ENCODE measurements around the gene ZIK1. TPM values are rescaled to one million over a fixed set of nuclear protein-coding genes. Genes with fewer than 3 reads are reported as not detected.

ZIK1 gene
- total RNA-seq, 1 experiment from 2014 or later, result not detected

- Histone ChIP-seq H3K27ac (ENCODE audit: low read length) (peak within 1 kb of the TSS; percentile 75), H3K27me3 (ENCODE audit: control insufficient read depth, insufficient read depth, low read length) (no peaks in the 10 kb centered on the region), H3K4me3 (ENCODE audit: low read depth in 2 of 2, low read length in 2 of 2) (peak within 1 kb of the TSS; percentile 70 to 81), H3K4me1 (ENCODE audit: control insufficient read depth, insufficient read depth, low read length) (no peaks in the 10 kb centered on the region), H3K36me3 (ENCODE audit: control insufficient read depth, insufficient read depth, low read length) (no peaks in the 10 kb centered on the region), H3K9me3 (ENCODE audit: control insufficient read depth, insufficient read depth, low read depth, low read length) (peaks cover 54% of the 10 kb centered on the region)
- ATAC-seq, result peak; percentile 100
- in situ Hi-C loops (cut with HindIII; ENCODE audit: low pct_unique_long_range_greater_than_20kb, low sequenced_read_pairs), result loop anchor here (10.0 kb wide), 1 partner anchor 61 kb away; no protein-coding TSS in a partner anchor
- no TSS peak for BruUV-seq (replicated peaks)
- DNase-seq (ENCODE audit: low read depth, low spot score), result peak; percentile 58
- intact Hi-C loops (cut with micrococcal nuclease; ENCODE audit: unreplicated experiment), result no loop called here
- TF ChIP-seq SIN3A (IDR thresholded peaks at IDR 0.05; ENCODE audit: borderline replicate concordance, insufficient read depth, low read depth, low read length) (0 out of 2 replicates have a peak, but pooled peaks have one; percentile 36), REST (IDR thresholded peaks at IDR 0.05; ENCODE audit: insufficient read depth in 1 of 2, low read depth in 2 of 2, low read length in 1 of 2) (no peak), TCF7L2 (IDR thresholded peaks at IDR 0.05; ENCODE audit: low read depth, low read length) (peak; percentile 45; the same call in 1 of the 2 replicates), CTCF (IDR thresholded peaks at IDR 0.05) (no peak), POLR2AphosphoS5 (IDR thresholded peaks at IDR 0.05; ENCODE audit: low read depth, low read length) (peak; percentile 86)
- CTCF ChIA-PET, result interaction anchor here (1.1 kb wide), 1 partner anchor 242 kb away, joined by 3 read pairs; no protein-coding TSS in a partner anchor
- POLR2A ChIA-PET, result interaction anchor here (0.7 kb wide), 1 partner anchor 421 kb away, joined by 3 read pairs; no protein-coding TSS in a partner anchor
These were observed 30.2 kb downstream of the ZIK1 start, which contains the start of gene ZNF134 for GRCh38 chr19:57613941-57614743. Gene ZNF134 (plus strand): TSS chr19:57614242. CDS start chr19:57619469, 5,227 bp downstream.

- TF ChIP-seq POLR2AphosphoS5 (IDR thresholded peaks at IDR 0.05; ENCODE audit: low read depth, low read length), result no peak
- TF ChIP-seq SIN3A (IDR thresholded peaks at IDR 0.05; ENCODE audit: borderline replicate concordance, insufficient read depth, low read depth, low read length), result no peak
- TF ChIP-seq REST (IDR thresholded peaks at IDR 0.05; ENCODE audit: insufficient read depth in 1 of 2, low read depth in 2 of 2, low read length in 1 of 2), result no peak
- no peak for TF ChIP-seq CTCF (IDR thresholded peaks at IDR 0.05)
- no peak for TF ChIP-seq TCF7L2 (IDR thresholded peaks at IDR 0.05; ENCODE audit: low read depth, low read length)
- BruUV-seq (replicated peaks), result no TSS peak
- intact Hi-C loops (cut with micrococcal nuclease; ENCODE audit: unreplicated experiment) (no loop called here), in situ Hi-C loops (cut with HindIII; ENCODE audit: low pct_unique_long_range_greater_than_20kb, low sequenced_read_pairs) (loop anchor here (10.0 kb wide), 1 partner anchor 59 kb away; no protein-coding TSS in a partner anchor)
- CTCF ChIA-PET, result no interaction called here
- Histone ChIP-seq H3K4me3 (ENCODE audit: low read depth in 2 of 2, low read length in 2 of 2) (peak overlapping the region in 1 of 2 experiments; percentile 81; a peak in 1 of 4 replicates), H3K27me3 (ENCODE audit: control insufficient read depth, insufficient read depth, low read length) (no peaks in the 10 kb centered on the region), H3K27ac (ENCODE audit: low read length) (no peak overlapping the region), H3K9me3 (ENCODE audit: control insufficient read depth, insufficient read depth, low read depth, low read length) (peaks cover 66% of the 10 kb centered on the region), H3K36me3 (ENCODE audit: control insufficient read depth, insufficient read depth, low read length) (peaks cover 5% of the 10 kb centered on the region; the same call in 1 of the 2 replicates), H3K4me1 (ENCODE audit: control insufficient read depth, insufficient read depth, low read length) (no peaks in the 10 kb centered on the region)
- POLR2A ChIA-PET, result no interaction called here
- DNase-seq (ENCODE audit: low read depth, low spot score) (no peak), ATAC-seq (no peak)
These were observed 31.4 kb downstream of the ZIK1 start for GRCh38 chr19:57615346-57615745.
